Measurements from ENCODE around the gene SRBD1. TPM values are rescaled to one million over a fixed set of nuclear protein-coding genes. Genes with fewer than 3 reads are reported as not detected.

Gene SRBD1
- total and polyA plus RNA-seq, 2 of the 8 experiments (the other 6 are each of a cell fraction or from before 2014, with no cell fraction given), result 4.6 to 20.0 TPM

- CTCF ChIA-PET (ENCODE audit: partially characterized antibody), result no interaction called here
- POLR2A ChIA-PET (ENCODE audit: partially characterized antibody), result no interaction called here
- H2BK20ac ChIP-seq (ENCODE audit: low read length), result no peak overlapping the region
- TF ChIP-seq ZNF274 (IDR thresholded peaks at IDR 0.05; ENCODE audit: borderline replicate concordance, extremely low read depth, low read length), result no peak
- no peak for TF ChIP-seq ATF3 (IDR thresholded peaks at IDR 0.05; ENCODE audit: insufficient read depth, low read depth, low read length)
- TF ChIP-seq RNF2 (IDR thresholded peaks at IDR 0.05; ENCODE audit: borderline replicate concordance, low read depth, low read length, missing control alignments, poor library complexity, severe bottlenecking), result no peak
- TF ChIP-seq CEBPB (IDR thresholded peaks at IDR 0.05; ENCODE audit: low read depth, low read length), result no peak
- TF ChIP-seq CHD2 (IDR thresholded peaks at IDR 0.05; ENCODE audit: low read length), result no peak
- TF ChIP-seq HDAC2 (IDR thresholded peaks at IDR 0.05; ENCODE audit: borderline replicate concordance in 1 of 2, low read depth in 2 of 2, low read length in 2 of 2), result no peak
- no peak for TF ChIP-seq TAF1 (IDR thresholded peaks at IDR 0.05; ENCODE audit: low read depth, low read length)
- no peak for TF ChIP-seq FOSL1 (IDR thresholded peaks at IDR 0.05; ENCODE audit: insufficient read depth, low read depth, low read length)
- TF ChIP-seq, protein P1, sequence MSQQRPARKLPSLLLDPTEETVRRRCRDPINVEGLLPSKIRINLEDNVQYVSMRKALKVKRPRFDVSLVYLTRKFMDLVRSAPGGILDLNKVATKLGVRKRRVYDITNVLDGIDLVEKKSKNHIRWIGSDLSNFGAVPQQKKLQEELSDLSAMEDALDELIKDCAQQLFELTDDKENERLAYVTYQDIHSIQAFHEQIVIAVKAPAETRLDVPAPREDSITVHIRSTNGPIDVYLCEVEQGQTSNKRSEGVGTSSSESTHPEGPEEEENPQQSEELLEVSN (IDR thresholded peaks at IDR 0.05), result no peak
- TF ChIP-seq TAF7 (optimal IDR thresholded peaks at IDR 0.05; ENCODE audit: borderline replicate concordance, low read depth, low read length), result no peak
- TF ChIP-seq USF2 (IDR thresholded peaks at IDR 0.05; ENCODE audit: low read length), result no peak
These were observed 237.5 kb downstream of the SRBD1 start for GRCh38 chr2:45373534-45373933.

More at GRCh38 chr2:45373534-45373933, 237.5 kb downstream of the SRBD1 start:
- H2AK5ac ChIP-seq (ENCODE audit: low read depth, low read length), result no peak overlapping the region
- no peaks in the 10 kb centered on the region for H3K79me2 ChIP-seq (ENCODE audit: control insufficient read depth in 1 of 2, insufficient read depth in 2 of 2, low read length in 2 of 2)
- no peak overlapping the region for H3K23ac ChIP-seq (ENCODE audit: insufficient read length)
- FAIRE-seq, result peak; percentile 13
- H2AFZ ChIP-seq (ENCODE audit: low read length), result no peak overlapping the region
- no peaks in the 10 kb centered on the region for H3K23me2 ChIP-seq (ENCODE audit: low read depth, low read length)
- H4K91ac ChIP-seq (replicated peaks; ENCODE audit: insufficient read length, low read length), result no peak overlapping the region
- H3K9ac ChIP-seq (replicated peaks in 1 of 4; ENCODE audit: extremely low read depth in 1 of 4, low read depth in 3 of 4, low read length in 3 of 4), result no peak overlapping the region
- no peak overlapping the region for H2BK12ac ChIP-seq (ENCODE audit: low read depth, low read length)
- no peak overlapping the region for H2BK120ac ChIP-seq (replicated peaks; ENCODE audit: low read depth, low read length)
- H3K79me1 ChIP-seq (ENCODE audit: low read depth, low read length), result no peaks in the 10 kb centered on the region
- no peaks in the 10 kb centered on the region for H3K27me3 ChIP-seq (replicated peaks in 1 of 4; ENCODE audit: control insufficient read depth in 3 of 4, extremely low read depth in 1 of 4, insufficient read depth in 3 of 4, low read length in 3 of 4)
- H3K9me3 ChIP-seq (ENCODE audit: insufficient read depth in 2 of 2, low read depth in 1 of 2, low read length in 1 of 2), result no peaks in the 10 kb centered on the region
- no peak overlapping the region for H3K56ac ChIP-seq (replicated peaks; ENCODE audit: insufficient read length, low read depth, low read length)
- H4K5ac ChIP-seq (ENCODE audit: insufficient read length, low read depth, low read length), result no peak overlapping the region
- no peak for DNase-seq (ENCODE audit: low read depth in 1 of 2, low spot score in 2 of 2)
- H4K8ac ChIP-seq (ENCODE audit: extremely low read depth, insufficient read depth, low read length), result no peak overlapping the region
- H3K4me1 ChIP-seq (replicated peaks in 1 of 4; ENCODE audit: control insufficient read depth in 3 of 4, insufficient read depth in 4 of 4, low read length in 3 of 4), result peaks cover 0 to 3% (median 0%) of the 10 kb centered on the region in 4 experiments; a peak in 1 of 7 replicates
- no peaks in the 10 kb centered on the region for H4K20me1 ChIP-seq (replicated peaks in 1 of 2; ENCODE audit: control insufficient read depth in 1 of 2, insufficient read depth in 2 of 2, low read length in 2 of 2)
- H3K4me2 ChIP-seq (ENCODE audit: insufficient read depth in 1 of 2, low read depth in 2 of 2, low read length in 2 of 2), result no peak overlapping the region
- no peak overlapping the region for H3K4ac ChIP-seq (replicated peaks; ENCODE audit: insufficient read length, low read depth, low read length)
- H3K14ac ChIP-seq (ENCODE audit: insufficient read length), result no peak overlapping the region
- H3K18ac ChIP-seq (ENCODE audit: extremely low read depth, low read length), result no peak overlapping the region
- H2BK15ac ChIP-seq (ENCODE audit: low read length), result no peak overlapping the region
- H3K36me3 ChIP-seq (ENCODE audit: control insufficient read depth in 2 of 4, insufficient read depth in 4 of 4, low read length in 3 of 4), result no peaks in the 10 kb centered on the region
- H2BK5ac ChIP-seq (ENCODE audit: low read depth, low read length), result no peak overlapping the region
- H3K4me3 ChIP-seq (ENCODE audit: extremely low read depth in 1 of 4, insufficient read depth in 2 of 4, low read depth in 3 of 4, low read length in 4 of 4), result no peak overlapping the region
- 82% methylated on average over 2 of the region's 2 CpGs; no CpG with 5 or more reads in 1 of the 2 experiments for WGBS, 2 experiments (ENCODE audit: extremely low coverage in 1 of 2, insufficient coverage in 1 of 2, insufficient read length in 1 of 2, insufficient replicate concordance in 2 of 2, low coverage in 1 of 2, low lambda C conversion rate in 2 of 2, missing lambda C conversion rate in 1 of 2)
- no peak overlapping the region for H3K27ac ChIP-seq (ENCODE audit: low read depth, low read length)

Data from H1 (cell line).